DND-41 (cell line): Measurements from ENCODE around the gene HGS.

Source experiments
- ATAC-seq: fragments of 200-7000 bp; cut with Tn5 transposase; 3 replicates; pipeline ENCODE4 v1.9.1; 2021; ENCODE audit warnings: low read depth; ENCODE audit not compliant: insufficient read depth
- DNase-seq: peaks from one replicate; pipeline ENCODE4 v3.0.0-alpha.2; 2020
- H2AFZ ChIP-seq: 2 replicates; pipeline ENCODE4 v1.6.0; 2012; ENCODE audit warnings: low read depth, low read length
- H3K27ac ChIP-seq: 2 replicates; pipeline ENCODE4 v1.5.1; 2012; ENCODE audit warnings: low read length, inconsistent platforms
- H3K27me3 ChIP-seq: fragments of 200-600 bp; sonication (generic); 2 replicates; pipeline ENCODE4 v1.6.0; 2012; ENCODE audit warnings: low read length, mild to moderate bottlenecking, inconsistent platforms; ENCODE audit not compliant: insufficient read depth, poor library complexity
- H3K36me3 ChIP-seq: 2 replicates; pipeline ENCODE4 v1.5.1; 2012; ENCODE audit warnings: low read length, inconsistent platforms; ENCODE audit not compliant: insufficient read depth
- H3K4me1 ChIP-seq: 2 replicates; pipeline ENCODE4 v1.5.1; 2012; ENCODE audit warnings: mild to moderate bottlenecking, low read length; ENCODE audit not compliant: insufficient read depth
- H3K4me2 ChIP-seq: 2 replicates; pipeline ENCODE4 v1.6.0; 2012; ENCODE audit warnings: mild to moderate bottlenecking, moderate library complexity, low read length, inconsistent platforms; ENCODE audit not compliant: insufficient read depth
- H3K4me3 ChIP-seq, 2 experiments: fragments of 200-600 bp in 1 of 2; shearing (Covaris generic) in 1 of 2; 2 replicates each; pipeline ENCODE4 v1.5.1; 2012 to 2016; ENCODE audit warnings: inconsistent platforms in 2 of 2, low read length in 2 of 2, mild to moderate bottlenecking in 2 of 2, low read depth in 1 of 2, moderate library complexity in 1 of 2
- H3K79me2 ChIP-seq: 2 replicates; pipeline ENCODE4 v1.6.0; 2012; ENCODE audit warnings: low read length, inconsistent platforms; ENCODE audit not compliant: insufficient read depth
- H3K9ac ChIP-seq: 2 replicates; pipeline ENCODE4 v1.6.0; 2012; ENCODE audit warnings: low read depth, mild to moderate bottlenecking, inconsistent platforms, low read length, moderate library complexity
- H3K9me3 ChIP-seq: 2 replicates; pipeline ENCODE4 v1.5.1; 2012; ENCODE audit warnings: low read length, moderate library complexity, mild to moderate bottlenecking, inconsistent platforms; ENCODE audit not compliant: insufficient read depth, severe bottlenecking
- H4K20me1 ChIP-seq: 2 replicates; pipeline ENCODE4 v1.6.0; 2012; ENCODE audit warnings: low read length; ENCODE audit not compliant: insufficient read depth
- CTCF ChIP-seq: IDR thresholded peaks from 2 replicates; pipeline ENCODE4 v1.5.1; 2012; ENCODE audit warnings: borderline replicate concordance, low read length, moderate library complexity, mild to moderate bottlenecking; ENCODE audit not compliant: poor library complexity, severe bottlenecking; ENCODE audit errors: extremely low read depth
- EZH2 ChIP-seq: IDR thresholded peaks from 3 replicates; pipeline ENCODE4 v1.6.1; 2012; ENCODE audit warnings: borderline replicate concordance, low read depth, mild to moderate bottlenecking, moderate library complexity, low read length, inconsistent platforms; ENCODE audit not compliant: severe bottlenecking

The HGS gene

GRCh38 chr17:81683584-81684441, at the start of gene HGS, which contains the start of gene ARL16:
HGS (plus strand) TSS chr17:81684011; CDS start chr17:81684067, 56 bp downstream.
ARL16 (minus strand) TSS chr17:81683797; CDS start chr17:81683753, 44 bp downstream.
- peak within 1 kb of the TSS; percentile 97 for H3K9ac ChIP-seq
- H3K4me3 ChIP-seq, result peak within 1 kb of the TSS; percentile 83 to 95
- no peaks in the 10 kb centered on the region for H3K27me3 ChIP-seq
- no peaks in the 10 kb centered on the region for H3K9me3 ChIP-seq
- peaks cover 46% of the 10 kb centered on the region for H3K4me1 ChIP-seq
- H3K36me3 ChIP-seq, result peaks cover 60% of the 10 kb centered on the region
- ATAC-seq, result peak; percentile 96
- peaks cover 51% of the 10 kb centered on the region for H4K20me1 ChIP-seq
- TF ChIP-seq CTCF (peak; percentile 10), EZH2 (no peak)
- H2AFZ ChIP-seq, result peak within 1 kb of the TSS; percentile 90
- peaks cover 81% of the 10 kb centered on the region for H3K79me2 ChIP-seq
- peak within 1 kb of the TSS; percentile 88 for H3K4me2 ChIP-seq
- H3K27ac ChIP-seq, result peak within 1 kb of the TSS; percentile 86
- peak; percentile 99 for DNase-seq

- H3K27me3 ChIP-seq, result no peaks in the 10 kb centered on the region
- no peak overlapping the region for H2AFZ ChIP-seq
- TF ChIP-seq EZH2 (no peak), CTCF (no peak)
- no peak overlapping the region for H3K27ac ChIP-seq
- peaks cover 21% of the 10 kb centered on the region for H3K36me3 ChIP-seq
- DNase-seq (no peak), ATAC-seq (no peak)
- peak overlapping the region; percentile 74 to 88; a peak in 3 of 4 replicates for H3K4me3 ChIP-seq
- peaks cover 33% of the 10 kb centered on the region for H3K4me1 ChIP-seq
- H3K79me2 ChIP-seq, result peaks cover 62% of the 10 kb centered on the region
- H3K4me2 ChIP-seq, result peak overlapping the region; percentile 94
- H3K9me3 ChIP-seq, result no peaks in the 10 kb centered on the region
- H3K9ac ChIP-seq, result peak overlapping the region; percentile 97
- peaks cover 34% of the 10 kb centered on the region; the same call in 1 of the 2 replicates for H4K20me1 ChIP-seq
Measured at GRCh38 chr17:81635431-81635830, 48.4 kb upstream of the HGS start.

GRCh38 chr17:81635973-81636504, 47.8 kb upstream of the HGS start:
- peaks cover 31% of the 10 kb centered on the region; the same call in 1 of the 2 replicates for H4K20me1 ChIP-seq
- DNase-seq (peak; percentile 21), ATAC-seq (peak; percentile 39; the same call in 2 of the 3 replicates)
- H3K4me1 ChIP-seq, result peaks cover 33% of the 10 kb centered on the region
- peak overlapping the region; percentile 76; the same call in 1 of the 2 replicates for H2AFZ ChIP-seq
- peak overlapping the region; percentile 74 to 88 for H3K4me3 ChIP-seq
- H3K9me3 ChIP-seq, result no peaks in the 10 kb centered on the region
- H3K4me2 ChIP-seq, result peak overlapping the region; percentile 94
- peaks cover 18% of the 10 kb centered on the region for H3K36me3 ChIP-seq
- H3K27me3 ChIP-seq, result no peaks in the 10 kb centered on the region
- H3K79me2 ChIP-seq, result peaks cover 58% of the 10 kb centered on the region
- H3K9ac ChIP-seq, result peak overlapping the region; percentile 97
- peak overlapping the region; percentile 73 for H3K27ac ChIP-seq
- TF ChIP-seq EZH2 (no peak), CTCF (no peak)
